ENCODE results near the gene HSPA12A.

The HSPA12A gene

DNA sequence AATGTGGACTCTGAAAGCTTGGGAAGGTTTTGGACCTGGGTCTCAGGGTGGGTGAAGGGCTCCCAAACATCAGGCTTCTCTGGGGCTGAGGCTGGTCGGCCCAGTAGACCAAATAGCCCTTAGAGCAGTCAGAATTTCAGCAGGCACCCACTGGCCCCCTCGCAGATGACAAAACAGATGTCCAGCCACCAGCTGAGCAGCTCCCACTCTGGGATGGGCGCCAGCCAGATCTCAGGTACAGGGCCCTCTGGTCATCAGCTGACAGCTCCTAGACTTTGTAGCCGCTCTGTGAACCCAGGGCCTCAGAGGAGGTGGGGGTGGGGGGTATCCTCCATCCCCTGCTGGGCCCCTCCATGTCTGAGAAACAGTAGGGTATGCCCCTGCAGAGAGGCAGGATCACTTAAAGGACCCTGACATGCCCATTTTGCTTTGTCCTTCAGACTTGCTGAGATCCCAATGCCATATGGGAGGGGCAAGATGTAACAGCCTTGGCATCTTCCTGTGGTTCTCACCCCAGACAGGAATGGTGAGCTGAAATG is 26.5 kb downstream of the HSPA12A start:
- TF ChIP-seq, protein P1, sequence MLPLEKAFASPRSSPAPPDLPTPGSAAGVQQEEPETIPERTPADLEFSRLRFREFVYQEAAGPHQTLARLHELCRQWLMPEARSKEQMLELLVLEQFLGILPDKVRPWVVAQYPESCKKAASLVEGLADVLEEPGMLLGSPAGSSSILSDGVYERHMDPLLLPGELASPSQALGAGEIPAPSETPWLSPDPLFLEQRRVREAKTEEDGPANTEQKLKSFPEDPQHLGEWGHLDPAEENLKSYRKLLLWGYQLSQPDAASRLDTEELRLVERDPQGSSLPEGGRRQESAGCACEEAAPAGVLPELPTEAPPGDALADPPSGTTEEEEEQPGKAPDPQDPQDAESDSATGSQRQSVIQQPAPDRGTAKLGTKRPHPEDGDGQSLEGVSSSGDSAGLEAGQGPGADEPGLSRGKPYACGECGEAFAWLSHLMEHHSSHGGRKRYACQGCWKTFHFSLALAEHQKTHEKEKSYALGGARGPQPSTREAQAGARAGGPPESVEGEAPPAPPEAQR (tag by site-specific recombination; IDR thresholded peaks at IDR 0.05), result no peak
- peak; percentile 69 for TF ChIP-seq ZIC2 (tag by site-specific recombination; IDR thresholded peaks at IDR 0.05)
- TF ChIP-seq GLIS1 (tag by site-specific recombination; IDR thresholded peaks at IDR 0.05), result peak; percentile 90
- Histone ChIP-seq H3K4me3 (ENCODE audit: low read depth, low read length) (no peak overlapping the region), H3K36me3 (ENCODE audit: control insufficient read depth in 2 of 2, insufficient read depth in 1 of 2, low read length in 2 of 2) (no peaks in the 10 kb centered on the region), H3K27ac (ENCODE audit: extremely low read depth, low read depth, low read length) (no peak overlapping the region), H3K9me3 (ENCODE audit: control insufficient read depth, insufficient read depth, low read depth, low read length) (no peaks in the 10 kb centered on the region), H3K4me1 (ENCODE audit: control insufficient read depth, insufficient read depth, low read length) (peaks cover 3% of the 10 kb centered on the region; the same call in 1 of the 2 replicates)
- ChIA-PET POLR2A (no interaction called here), CTCF (interaction anchor here (1.4 kb wide), 1 partner anchor 72 kb away, joined by 3 read pairs; no protein-coding TSS in a partner anchor)

DNA sequence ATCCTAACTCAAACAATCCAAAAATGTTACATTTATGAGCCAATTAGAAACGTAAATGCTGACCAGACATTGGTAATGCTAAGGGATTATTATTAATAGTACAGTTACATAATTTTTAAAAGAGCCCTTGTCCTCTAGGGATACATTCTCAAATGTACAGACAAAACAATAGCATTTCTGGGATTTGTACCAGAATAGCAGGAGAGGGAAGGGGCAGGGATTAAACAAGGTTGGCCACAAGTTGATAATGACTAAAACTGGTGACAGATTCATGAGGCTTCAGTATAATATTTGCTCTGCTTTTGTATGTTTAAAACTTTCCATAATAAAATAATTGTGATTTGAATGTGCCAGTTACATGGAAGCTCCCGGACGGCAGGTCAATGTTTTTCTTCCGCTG is 27.0 kb downstream of the HSPA12A start:
- Histone ChIP-seq H3K4me1 (ENCODE audit: control insufficient read depth, insufficient read depth, low read length) (peaks cover 3% of the 10 kb centered on the region; the same call in 1 of the 2 replicates), H3K27ac (ENCODE audit: extremely low read depth, low read depth, low read length) (no peak overlapping the region), H3K36me3 (ENCODE audit: control insufficient read depth in 2 of 2, insufficient read depth in 1 of 2, low read length in 2 of 2) (no peaks in the 10 kb centered on the region), H3K4me3 (ENCODE audit: low read depth, low read length) (no peak overlapping the region), H3K9me3 (ENCODE audit: control insufficient read depth, insufficient read depth, low read depth, low read length) (no peaks in the 10 kb centered on the region)
- POLR2A ChIA-PET, result no interaction called here
- no peak for TF ChIP-seq ZSCAN16 (tag by site-specific recombination; IDR thresholded peaks at IDR 0.05)
- TF ChIP-seq, protein P2, sequence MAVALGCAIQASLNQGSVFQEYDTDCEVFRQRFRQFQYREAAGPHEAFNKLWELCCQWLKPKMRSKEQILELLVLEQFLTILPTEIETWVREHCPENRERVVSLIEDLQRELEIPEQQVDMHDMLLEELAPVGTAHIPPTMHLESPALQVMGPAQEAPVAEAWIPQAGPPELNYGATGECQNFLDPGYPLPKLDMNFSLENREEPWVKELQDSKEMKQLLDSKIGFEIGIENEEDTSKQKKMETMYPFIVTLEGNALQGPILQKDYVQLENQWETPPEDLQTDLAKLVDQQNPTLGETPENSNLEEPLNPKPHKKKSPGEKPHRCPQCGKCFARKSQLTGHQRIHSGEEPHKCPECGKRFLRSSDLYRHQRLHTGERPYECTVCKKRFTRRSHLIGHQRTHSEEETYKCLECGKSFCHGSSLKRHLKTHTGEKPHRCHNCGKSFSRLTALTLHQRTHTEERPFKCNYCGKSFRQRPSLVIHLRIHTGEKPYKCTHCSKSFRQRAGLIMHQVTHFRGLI (tag by site-specific recombination; IDR thresholded peaks at IDR 0.05), result peak; percentile 51; the same call in 1 of the 2 replicates
- TF ChIP-seq ZBTB7A (tag by site-specific recombination; IDR thresholded peaks at IDR 0.05; ENCODE audit: low read depth), result no peak
- TF ChIP-seq ZNF558 (tag by site-specific recombination; IDR thresholded peaks at IDR 0.05), result no peak
- TF ChIP-seq ZNF354C (tag by site-specific recombination; IDR thresholded peaks at IDR 0.05; ENCODE audit: borderline replicate concordance, low read depth), result no peak
- CTCF ChIA-PET, result interaction anchor here (1.4 kb wide), 1 partner anchor 73 kb away, joined by 3 read pairs; no protein-coding TSS in a partner anchor

DNA sequence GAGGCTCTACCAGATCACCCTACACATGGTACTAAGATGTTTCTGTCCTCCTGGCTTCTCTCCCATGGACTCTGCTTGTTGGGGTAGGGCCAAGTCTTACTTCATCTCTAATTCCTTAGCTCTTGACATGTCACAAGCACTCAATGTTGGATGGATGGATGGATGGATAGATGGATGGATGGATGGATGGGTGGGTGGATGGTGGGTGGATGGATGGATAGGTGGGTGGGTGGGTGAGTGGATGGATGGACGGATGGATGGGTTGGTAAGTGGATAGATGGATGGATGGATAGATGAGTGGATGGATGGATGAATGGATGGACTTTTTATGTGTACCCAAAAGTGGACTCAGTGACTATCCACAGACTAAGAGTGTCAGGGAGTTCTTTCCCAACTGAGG is 28.5 kb downstream of the HSPA12A start:
- H3K27ac ChIP-seq (ENCODE audit: extremely low read depth, low read depth, low read length), result no peak overlapping the region
- no peak overlapping the region for H3K4me3 ChIP-seq (ENCODE audit: low read depth, low read length)
- H3K4me1 ChIP-seq (ENCODE audit: control insufficient read depth, insufficient read depth, low read length), result peaks cover 3% of the 10 kb centered on the region; the same call in 1 of the 2 replicates
- no peaks in the 10 kb centered on the region for H3K9me3 ChIP-seq (ENCODE audit: control insufficient read depth, insufficient read depth, low read depth, low read length)
- no peaks in the 10 kb centered on the region for H3K36me3 ChIP-seq (ENCODE audit: control insufficient read depth in 2 of 2, insufficient read depth in 1 of 2, low read length in 2 of 2)
- CTCF ChIA-PET, result interaction anchor here (0.6 kb wide), 1 partner anchor 24 kb away, joined by 5 read pairs; no protein-coding TSS in a partner anchor
- POLR2A ChIA-PET, result interaction anchor here (1.0 kb wide), 1 partner anchor 13 kb away, joined by 8 read pairs; no protein-coding TSS in a partner anchor
- TF ChIP-seq, protein P3, sequence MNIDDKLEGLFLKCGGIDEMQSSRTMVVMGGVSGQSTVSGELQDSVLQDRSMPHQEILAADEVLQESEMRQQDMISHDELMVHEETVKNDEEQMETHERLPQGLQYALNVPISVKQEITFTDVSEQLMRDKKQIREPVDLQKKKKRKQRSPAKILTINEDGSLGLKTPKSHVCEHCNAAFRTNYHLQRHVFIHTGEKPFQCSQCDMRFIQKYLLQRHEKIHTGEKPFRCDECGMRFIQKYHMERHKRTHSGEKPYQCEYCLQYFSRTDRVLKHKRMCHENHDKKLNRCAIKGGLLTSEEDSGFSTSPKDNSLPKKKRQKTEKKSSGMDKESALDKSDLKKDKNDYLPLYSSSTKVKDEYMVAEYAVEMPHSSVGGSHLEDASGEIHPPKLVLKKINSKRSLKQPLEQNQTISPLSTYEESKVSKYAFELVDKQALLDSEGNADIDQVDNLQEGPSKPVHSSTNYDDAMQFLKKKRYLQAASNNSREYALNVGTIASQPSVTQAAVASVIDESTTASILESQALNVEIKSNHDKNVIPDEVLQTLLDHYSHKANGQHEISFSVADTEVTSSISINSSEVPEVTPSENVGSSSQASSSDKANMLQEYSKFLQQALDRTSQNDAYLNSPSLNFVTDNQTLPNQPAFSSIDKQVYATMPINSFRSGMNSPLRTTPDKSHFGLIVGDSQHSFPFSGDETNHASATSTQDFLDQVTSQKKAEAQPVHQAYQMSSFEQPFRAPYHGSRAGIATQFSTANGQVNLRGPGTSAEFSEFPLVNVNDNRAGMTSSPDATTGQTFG (tag by site-specific recombination; IDR thresholded peaks at IDR 0.05; ENCODE audit: borderline replicate concordance), result no peak
- peak; percentile 81 for TF ChIP-seq ZBTB17 (tag by site-specific recombination; IDR thresholded peaks at IDR 0.05)
- TF ChIP-seq ZNF223 (tag by site-specific recombination; IDR thresholded peaks at IDR 0.05), result no peak
- TF ChIP-seq, protein P4, sequence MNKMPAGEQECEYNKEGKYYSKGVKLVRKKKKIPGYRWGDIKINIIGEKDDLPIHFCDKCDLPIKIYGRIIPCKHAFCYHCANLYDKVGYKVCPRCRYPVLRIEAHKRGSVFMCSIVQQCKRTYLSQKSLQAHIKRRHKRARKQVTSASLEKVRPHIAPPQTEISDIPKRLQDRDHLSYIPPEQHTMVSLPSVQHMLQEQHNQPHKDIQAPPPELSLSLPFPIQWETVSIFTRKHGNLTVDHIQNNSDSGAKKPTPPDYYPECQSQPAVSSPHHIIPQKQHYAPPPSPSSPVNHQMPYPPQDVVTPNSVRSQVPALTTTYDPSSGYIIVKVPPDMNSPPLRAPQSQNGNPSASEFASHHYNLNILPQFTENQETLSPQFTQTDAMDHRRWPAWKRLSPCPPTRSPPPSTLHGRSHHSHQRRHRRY (tag by site-specific recombination; IDR thresholded peaks at IDR 0.05), result no peak
- no peak for TF ChIP-seq ZNF114 (tag by site-specific recombination; IDR thresholded peaks at IDR 0.05)
- TF ChIP-seq EGR2 (tag by site-specific recombination; IDR thresholded peaks at IDR 0.05; ENCODE audit: low read depth), result peak; percentile 82
- TF ChIP-seq, protein P5, sequence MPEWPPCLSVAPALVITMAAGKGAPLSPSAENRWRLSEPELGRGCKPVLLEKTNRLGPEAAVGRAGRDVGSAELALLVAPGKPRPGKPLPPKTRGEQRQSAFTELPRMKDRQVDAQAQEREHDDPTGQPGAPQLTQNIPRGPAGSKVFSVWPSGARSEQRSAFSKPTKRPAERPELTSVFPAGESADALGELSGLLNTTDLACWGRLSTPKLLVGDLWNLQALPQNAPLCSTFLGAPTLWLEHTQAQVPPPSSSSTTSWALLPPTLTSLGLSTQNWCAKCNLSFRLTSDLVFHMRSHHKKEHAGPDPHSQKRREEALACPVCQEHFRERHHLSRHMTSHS (tag by site-specific recombination; IDR thresholded peaks at IDR 0.05), result no peak
- TF ChIP-seq, protein P6, sequence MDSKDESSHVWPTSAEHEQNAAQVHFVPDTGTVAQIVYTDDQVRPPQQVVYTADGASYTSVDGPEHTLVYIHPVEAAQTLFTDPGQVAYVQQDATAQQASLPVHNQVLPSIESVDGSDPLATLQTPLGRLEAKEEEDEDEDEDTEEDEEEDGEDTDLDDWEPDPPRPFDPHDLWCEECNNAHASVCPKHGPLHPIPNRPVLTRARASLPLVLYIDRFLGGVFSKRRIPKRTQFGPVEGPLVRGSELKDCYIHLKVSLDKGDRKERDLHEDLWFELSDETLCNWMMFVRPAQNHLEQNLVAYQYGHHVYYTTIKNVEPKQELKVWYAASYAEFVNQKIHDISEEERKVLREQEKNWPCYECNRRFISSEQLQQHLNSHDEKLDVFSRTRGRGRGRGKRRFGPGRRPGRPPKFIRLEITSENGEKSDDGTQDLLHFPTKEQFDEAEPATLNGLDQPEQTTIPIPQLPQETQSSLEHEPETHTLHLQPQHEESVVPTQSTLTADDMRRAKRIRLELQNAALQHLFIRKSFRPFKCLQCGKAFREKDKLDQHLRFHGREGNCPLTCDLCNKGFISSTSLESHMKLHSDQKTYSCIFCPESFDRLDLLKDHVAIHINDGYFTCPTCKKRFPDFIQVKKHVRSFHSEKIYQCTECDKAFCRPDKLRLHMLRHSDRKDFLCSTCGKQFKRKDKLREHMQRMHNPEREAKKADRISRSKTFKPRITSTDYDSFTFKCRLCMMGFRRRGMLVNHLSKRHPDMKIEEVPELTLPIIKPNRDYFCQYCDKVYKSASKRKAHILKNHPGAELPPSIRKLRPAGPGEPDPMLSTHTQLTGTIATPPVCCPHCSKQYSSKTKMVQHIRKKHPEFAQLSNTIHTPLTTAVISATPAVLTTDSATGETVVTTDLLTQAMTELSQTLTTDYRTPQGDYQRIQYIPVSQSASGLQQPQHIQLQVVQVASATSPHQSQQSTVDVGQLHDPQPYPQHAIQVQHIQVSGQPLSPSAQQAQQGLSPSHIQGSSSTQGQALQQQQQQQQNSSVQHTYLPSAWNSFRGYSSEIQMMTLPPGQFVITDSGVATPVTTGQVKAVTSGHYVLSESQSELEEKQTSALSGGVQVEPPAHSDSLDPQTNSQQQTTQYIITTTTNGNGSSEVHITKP (tag by site-specific recombination; IDR thresholded peaks at IDR 0.05), result 0 out of 2 replicates have a peak, but pooled peaks have one; percentile 24
- no peak for TF ChIP-seq ZNF658 (tag by site-specific recombination; IDR thresholded peaks at IDR 0.05)
- TF ChIP-seq ZSCAN30 (tag by site-specific recombination; IDR thresholded peaks at IDR 0.05), result no peak
- TF ChIP-seq ZNF174 (tag by site-specific recombination; IDR thresholded peaks at IDR 0.05), result no peak
- no peak for TF ChIP-seq ZNF548 (tag by site-specific recombination; IDR thresholded peaks at IDR 0.05)

Data from HEK293 (cell line).